Duodenal mucosa (tissue), 2 donors: ENCODE results near the gene ASXL3.

Source experiments
- H3K27ac ChIP-seq: one replicate; pipeline ENCODE4 v1.7.0; 2013; ENCODE audit warnings: low read depth, low read length
- H3K27me3 ChIP-seq, 2 donors: one replicate each; pipeline ENCODE4 v1.7.0; 2013; ENCODE audit warnings: low read length in 2 of 2, control low read depth in 1 of 2; ENCODE audit not compliant: insufficient read depth in 2 of 2, control insufficient read depth in 1 of 2
- H3K36me3 ChIP-seq, 2 donors: one replicate each; pipeline ENCODE4 v1.7.0; 2013; ENCODE audit warnings: low read length in 2 of 2, control low read depth in 1 of 2; ENCODE audit not compliant: insufficient read depth in 2 of 2, control insufficient read depth in 1 of 2
- H3K4me1 ChIP-seq, 2 donors: one replicate each; pipeline ENCODE4 v1.7.0; 2013; ENCODE audit warnings: low read length in 2 of 2, control low read depth in 1 of 2; ENCODE audit not compliant: insufficient read depth in 2 of 2, control insufficient read depth in 1 of 2
- H3K4me3 ChIP-seq, 2 donors: one replicate each; pipeline ENCODE4 v1.7.0; 2013; ENCODE audit warnings: low read length in 2 of 2, low read depth in 1 of 2
- H3K9ac ChIP-seq, 2 donors: one replicate each; pipeline ENCODE4 v1.7.0; 2013; ENCODE audit warnings: low read length in 2 of 2, low read depth in 1 of 2
- H3K9me3 ChIP-seq, 2 donors: one replicate each; pipeline ENCODE4 v1.7.0; 2013; ENCODE audit warnings: low read length in 2 of 2, control low read depth in 1 of 2; ENCODE audit not compliant: control insufficient read depth in 1 of 2

Gene ASXL3

GRCh38 chr18:33562741-33563140, 15.3 kb upstream of the ASXL3 start:
- Histone ChIP-seq H3K4me3 (no peak overlapping the region), H3K27ac (no peak overlapping the region), H3K9me3 (no peaks in the 10 kb centered on the region), H3K9ac (no peak overlapping the region), H3K27me3 (no peaks in the 10 kb centered on the region), H3K36me3 (no peaks in the 10 kb centered on the region), H3K4me1 (no peaks in the 10 kb centered on the region)

- H3K4me3 ChIP-seq: no peak overlapping the region
- H3K27me3 ChIP-seq: no peaks in the 10 kb centered on the region
- no peak overlapping the region for H3K27ac ChIP-seq
- H3K36me3 ChIP-seq: no peaks in the 10 kb centered on the region
- H3K4me1 ChIP-seq: no peaks in the 10 kb centered on the region
- H3K9me3 ChIP-seq: no peaks in the 10 kb centered on the region
- no peak overlapping the region for H3K9ac ChIP-seq
These were observed 10.3 kb upstream of the ASXL3 start for GRCh38 chr18:33567705-33568104.

DNA sequence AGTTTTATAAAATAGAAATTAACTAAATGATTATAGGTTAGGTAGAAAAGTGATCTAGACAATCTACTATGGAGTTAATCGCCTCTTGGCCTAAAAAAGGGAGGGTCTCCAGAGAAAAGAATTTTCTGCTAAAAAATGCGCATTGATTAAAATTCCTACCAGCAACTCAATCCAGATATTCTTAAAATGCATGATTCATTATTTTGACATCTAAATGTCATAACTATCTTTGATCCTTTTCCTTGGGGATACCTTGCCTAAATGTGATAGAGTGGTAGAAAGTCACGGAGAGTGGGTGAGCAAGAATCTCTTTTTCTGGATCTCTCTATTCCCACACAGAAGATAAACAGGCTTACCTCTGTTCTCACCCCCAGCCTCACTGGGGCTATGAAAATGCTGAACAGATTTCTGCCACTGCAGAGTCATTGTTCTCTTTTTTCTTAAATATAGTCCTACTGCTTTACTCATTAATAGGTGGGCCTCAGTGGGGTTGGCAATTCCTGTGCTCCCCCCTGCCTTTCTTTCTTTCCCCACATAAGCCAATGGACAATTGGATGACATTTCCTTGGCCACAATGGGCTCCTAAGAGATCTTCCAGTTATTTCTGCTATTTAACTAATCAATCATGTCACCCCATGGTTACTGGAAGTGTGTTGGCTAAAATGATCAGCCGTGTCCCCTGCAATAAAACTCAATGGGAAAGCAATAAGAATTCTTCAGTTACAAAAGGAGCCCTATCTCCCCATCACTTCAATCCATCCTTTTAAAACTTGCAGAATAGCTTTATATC, 5.8 kb upstream of the ASXL3 start:
- no peak overlapping the region for H3K27ac ChIP-seq

GRCh38 chr18:33573193-33573592, 4.8 kb upstream of the ASXL3 start:
- H3K9ac ChIP-seq: no peak overlapping the region
- no peak overlapping the region for H3K4me3 ChIP-seq
- H3K9me3 ChIP-seq: no peaks in the 10 kb centered on the region
- H3K4me1 ChIP-seq: no peaks in the 10 kb centered on the region
- H3K36me3 ChIP-seq: no peaks in the 10 kb centered on the region
- H3K27ac ChIP-seq: no peak overlapping the region
- peaks cover 0 to 18% of the 10 kb centered on the region in 2 donors for H3K27me3 ChIP-seq

More for the DNA sequence above, 5.8 kb upstream of the ASXL3 start:
- Histone ChIP-seq H3K4me1 (no peaks in the 10 kb centered on the region), H3K36me3 (no peaks in the 10 kb centered on the region), H3K9me3 (no peaks in the 10 kb centered on the region), H3K4me3 (no peak overlapping the region), H3K27me3 (peaks cover 0 to 10% of the 10 kb centered on the region in 2 donors), H3K9ac (no peak overlapping the region)

GRCh38 chr18:33575451-33575850, 2.6 kb upstream of the ASXL3 start:
- peaks cover 0 to 18% of the 10 kb centered on the region in 2 donors for H3K27me3 ChIP-seq
- H3K4me3 ChIP-seq: no peak overlapping the region
- H3K4me1 ChIP-seq: no peaks in the 10 kb centered on the region
- H3K27ac ChIP-seq: no peak overlapping the region
- H3K9ac ChIP-seq: no peak overlapping the region
- H3K36me3 ChIP-seq: no peaks in the 10 kb centered on the region
- no peaks in the 10 kb centered on the region for H3K9me3 ChIP-seq

DNA sequence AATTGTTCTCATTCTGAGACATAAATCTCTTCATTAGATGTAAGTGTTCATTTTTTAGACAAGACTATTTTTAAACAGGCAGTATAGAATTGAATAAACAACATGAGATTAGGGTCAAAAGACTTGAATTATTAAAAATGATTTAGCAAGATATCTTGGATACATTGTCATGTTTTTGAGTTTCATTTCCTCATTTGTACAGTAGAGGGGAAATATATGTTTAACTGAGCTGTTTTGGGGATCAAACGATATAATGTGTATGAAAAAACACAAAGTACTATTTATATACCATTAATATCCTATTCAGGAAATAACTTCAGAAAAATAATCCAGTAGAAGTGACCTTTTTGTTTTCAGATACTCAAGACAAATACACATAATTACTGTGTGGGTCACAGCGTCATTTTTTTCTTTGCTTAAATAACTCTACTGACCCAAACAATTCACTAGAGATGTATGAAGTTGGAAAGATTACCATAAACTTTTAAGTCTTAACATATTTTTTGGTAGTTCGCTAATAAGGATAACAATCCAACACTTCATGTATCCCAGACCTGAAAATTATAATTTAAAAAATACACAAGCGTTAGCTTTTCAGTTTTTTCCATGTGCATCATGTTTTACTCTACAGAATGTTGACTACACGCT, 896 bp upstream of the ASXL3 start:
- no peaks in the 10 kb centered on the region for H3K4me1 ChIP-seq
- H3K27me3 ChIP-seq: peaks cover 3 to 18% of the 10 kb centered on the region in 2 donors
- peak overlapping the region; percentile 66 to 77 for H3K4me3 ChIP-seq
- H3K9me3 ChIP-seq: no peaks in the 10 kb centered on the region
- H3K9ac ChIP-seq: no peak overlapping the region
- H3K27ac ChIP-seq: no peak overlapping the region
- H3K36me3 ChIP-seq: no peaks in the 10 kb centered on the region

DNA sequence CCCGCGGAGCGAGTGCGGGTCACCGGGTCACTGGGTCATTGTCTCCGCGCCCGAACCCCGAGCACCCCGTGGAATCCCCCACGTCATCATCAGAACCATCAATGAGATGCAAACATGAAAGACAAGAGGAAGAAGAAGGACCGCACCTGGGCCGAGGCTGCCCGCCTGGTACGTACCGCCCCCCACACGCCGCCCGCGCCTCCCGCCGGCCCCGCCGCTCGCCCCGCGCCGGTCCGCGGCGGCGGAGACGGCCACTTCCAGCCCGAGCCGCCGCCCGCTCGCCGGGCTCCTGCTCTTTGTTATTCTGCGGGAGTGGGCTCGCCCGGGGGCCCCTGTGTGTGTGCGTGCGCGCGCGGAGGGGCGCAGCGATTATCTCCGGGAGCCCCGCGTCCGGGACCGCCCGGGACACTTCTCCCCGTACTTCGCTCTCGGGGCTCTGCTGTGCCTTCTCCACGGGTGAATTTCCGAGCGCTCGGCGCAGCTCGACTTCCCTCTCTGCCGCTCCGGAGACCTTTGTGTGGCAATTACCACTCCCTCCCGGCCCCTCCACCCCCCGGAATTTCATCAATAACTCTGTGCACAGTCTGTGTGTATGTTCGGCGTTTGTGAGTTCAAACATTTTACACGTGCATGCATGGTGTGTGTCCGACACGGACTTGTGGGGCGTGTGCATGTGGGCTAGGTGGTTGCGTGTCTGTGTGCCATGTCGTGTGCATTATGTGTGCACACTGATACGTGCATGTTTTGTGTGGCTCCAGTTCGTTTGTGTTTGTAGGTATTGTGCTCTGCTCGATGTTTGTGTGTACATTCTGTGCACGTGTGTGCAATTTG, 714 bp downstream of the ASXL3 start:
- Histone ChIP-seq H3K9me3 (no peaks in the 10 kb centered on the region), H3K4me3 (peak overlapping the region; percentile 58 to 76), H3K36me3 (no peaks in the 10 kb centered on the region), H3K9ac (peak overlapping the region in 1 of 2 donors; percentile 16), H3K27me3 (peaks cover 3 to 18% of the 10 kb centered on the region in 2 donors), H3K27ac (peak overlapping the region; percentile 17), H3K4me1 (no peaks in the 10 kb centered on the region)

- no peaks in the 10 kb centered on the region for H3K4me1 ChIP-seq
- no peak overlapping the region for H3K9ac ChIP-seq
- no peak overlapping the region for H3K27ac ChIP-seq
- no peaks in the 10 kb centered on the region for H3K9me3 ChIP-seq
- no peaks in the 10 kb centered on the region for H3K36me3 ChIP-seq
- peaks cover 3 to 18% of the 10 kb centered on the region in 2 donors for H3K27me3 ChIP-seq
- peak overlapping the region; percentile 58 to 76 for H3K4me3 ChIP-seq
These were observed 1.6 kb downstream of the ASXL3 start for GRCh38 chr18:33579349-33580215.

GRCh38 chr18:33580546-33580945, 2.5 kb downstream of the ASXL3 start:
- H3K27ac ChIP-seq: no peak overlapping the region
- no peak overlapping the region for H3K9ac ChIP-seq
- no peaks in the 10 kb centered on the region for H3K36me3 ChIP-seq
- H3K4me3 ChIP-seq: no peak overlapping the region
- no peaks in the 10 kb centered on the region for H3K9me3 ChIP-seq
- H3K27me3 ChIP-seq: peaks cover 3 to 11% of the 10 kb centered on the region in 2 donors
- H3K4me1 ChIP-seq: no peaks in the 10 kb centered on the region
